OCI-LY7 (cell line): Measurements from ENCODE around the gene TAMALIN. TPM values are rescaled to one million over a fixed set of nuclear protein-coding genes. Genes with fewer than 3 reads are reported as not detected.

Experiments used
- BruUV-seq: library from RNA; stranded (reverse); fragments of 400-500 nt; replicated peaks from 2 replicates; lab custom pipeline; 2021; lab: Mats Ljungman, UMichigan
- CTCF ChIA-PET: fragments of 300-600 bp; sonication (Branson Sonifier 250); formaldehyde crosslinking; loops from one replicate; lab custom pipeline; 2022; ENCODE audit warnings: antibody characterized with exemption; ENCODE audit not compliant: unreplicated experiment; lab: Charles Lee
- POLR2A ChIA-PET: fragments of 300-600 bp; sonication (Branson Sonifier 250); formaldehyde crosslinking; loops from one replicate; lab custom pipeline; 2022; ENCODE audit warnings: antibody characterized with exemption; lab: Charles Lee
- DNase-seq: peaks from one replicate; pipeline ENCODE4 v3.0.0-alpha.2; 2015; ENCODE audit warnings: low spot score
- H2AFZ ChIP-seq: fragments of 200-600 bp; sonication (generic), shearing (Covaris generic); 2 replicates; pipeline ENCODE4 v1.6.1; 2014; ENCODE audit warnings: mild to moderate bottlenecking, antibody characterized with exemption, low read length, moderate library complexity
- H3K27ac ChIP-seq: fragments of 200-600 bp; sonication (generic); 2 replicates; pipeline ENCODE4 v1.5.1; 2014; ENCODE audit warnings: mixed run types, low read depth, mild to moderate bottlenecking, moderate library complexity, low read length, inconsistent platforms; ENCODE audit not compliant: poor library complexity, severe bottlenecking
- H3K36me3 ChIP-seq: fragments of 200-600 bp; sonication (generic); 2 replicates; pipeline ENCODE4 v1.6.1; 2014; ENCODE audit warnings: mild to moderate bottlenecking, antibody characterized with exemption, low read length, moderate library complexity, mixed read lengths; ENCODE audit not compliant: insufficient read depth
- H3K4me1 ChIP-seq: fragments of 200-600 bp; sonication (generic); 2 replicates; pipeline ENCODE4 v1.5.1; 2014; ENCODE audit warnings: mild to moderate bottlenecking, low read length; ENCODE audit not compliant: insufficient read depth, poor library complexity, severe bottlenecking
- H3K4me2 ChIP-seq: fragments of 200-600 bp; sonication (generic); 2 replicates; pipeline ENCODE4 v1.6.1; 2014; ENCODE audit warnings: mild to moderate bottlenecking, low read length
- H3K4me3 ChIP-seq: fragments of 200-600 bp; sonication (generic); 2 replicates; pipeline ENCODE4 v1.5.1; 2014; ENCODE audit warnings: mild to moderate bottlenecking, low read depth, low read length; ENCODE audit not compliant: poor library complexity, severe bottlenecking
- H3K79me2 ChIP-seq: fragments of 200-600 bp; sonication (generic); 2 replicates; pipeline ENCODE4 v1.6.1; 2016; ENCODE audit warnings: low read depth, mild to moderate bottlenecking, low read length, moderate library complexity, mixed read lengths; ENCODE audit not compliant: insufficient read depth
- H3K9me2 ChIP-seq: fragments of 200-600 bp; sonication (generic); 2 replicates; pipeline ENCODE4 v1.6.1; 2016; ENCODE audit warnings: mild to moderate bottlenecking, low read length, mixed read lengths; ENCODE audit not compliant: insufficient read depth
- H3K9me3 ChIP-seq: fragments of 200-600 bp; sonication (generic); 2 replicates; pipeline ENCODE4 v1.6.1; 2014; ENCODE audit warnings: mild to moderate bottlenecking, mixed run types, low read length, mixed read lengths
- H4K20me1 ChIP-seq: fragments of 200-600 bp; sonication (generic); 2 replicates; pipeline ENCODE4 v1.6.1; 2014; ENCODE audit warnings: mild to moderate bottlenecking, antibody characterized with exemption, low read length, moderate library complexity, mixed read lengths; ENCODE audit not compliant: insufficient read depth
- CTCF ChIP-seq: fragments of 200-600 bp; sonication (generic); conservative IDR thresholded peaks from 2 replicates; pipeline ENCODE4 v1.5.1; 2014; ENCODE audit warnings: mild to moderate bottlenecking, antibody characterized with exemption, low read length, moderate library complexity, mixed read lengths
- EZH2phosphoT487 ChIP-seq: fragments of 200-600 bp; sonication (generic); IDR thresholded peaks from 2 replicates; pipeline ENCODE4 v1.6.1; 2018; ENCODE audit warnings: low read depth, borderline replicate concordance, mild to moderate bottlenecking, mixed run types, antibody characterized with exemption, low read length, moderate library complexity, mixed read lengths
- intact Hi-C: fragments of 100-400 bp; cut with micrococcal nuclease; formaldehyde crosslinking; loops from one replicate; pipeline ENCODE4 v1.10.0; 2022; ENCODE audit not compliant: unreplicated experiment
- total RNA-seq, 2 experiments: library from RNA; depleted of rRNA in 1 of 2; stranded (reverse); fragments of >200 nt in 1 of 2; shearing (Covaris generic) in 1 of 2; gene quantifications; 2 replicates each; pipeline ENCODE4 v1.2.3, GENCODE V29; 2014 to 2022

Gene TAMALIN
- total RNA-seq, 2 experiments from 2014 or later = 0.66 to 1.3 TPM

GRCh38 chr12:52010692-52011601 is 4.2 kb downstream of the TAMALIN start:
- ChIA-PET CTCF (interaction anchor here (1.2 kb wide), 1 partner anchor 9 kb away, joined by 7 read pairs; no protein-coding TSS in a partner anchor), POLR2A (no interaction called here)
- DNase-seq = no peak
- H3K4me1 ChIP-seq = peaks cover 18% of the 10 kb centered on the region
- intact Hi-C loops = no loop called here
- H3K27ac ChIP-seq = no peak overlapping the region
- H3K9me2 ChIP-seq = no peaks in the 10 kb centered on the region
- H3K4me2 ChIP-seq = no peak overlapping the region
- H3K9me3 ChIP-seq = no peaks in the 10 kb centered on the region
- BruUV-seq = no TSS peak
- H3K36me3 ChIP-seq = no peaks in the 10 kb centered on the region
- no peak overlapping the region for H3K4me3 ChIP-seq
- no peaks in the 10 kb centered on the region for H3K79me2 ChIP-seq
- no peak for TF ChIP-seq CTCF
- no peak for TF ChIP-seq EZH2phosphoT487
- H4K20me1 ChIP-seq = no peaks in the 10 kb centered on the region
- H2AFZ ChIP-seq = no peak overlapping the region

DNA sequence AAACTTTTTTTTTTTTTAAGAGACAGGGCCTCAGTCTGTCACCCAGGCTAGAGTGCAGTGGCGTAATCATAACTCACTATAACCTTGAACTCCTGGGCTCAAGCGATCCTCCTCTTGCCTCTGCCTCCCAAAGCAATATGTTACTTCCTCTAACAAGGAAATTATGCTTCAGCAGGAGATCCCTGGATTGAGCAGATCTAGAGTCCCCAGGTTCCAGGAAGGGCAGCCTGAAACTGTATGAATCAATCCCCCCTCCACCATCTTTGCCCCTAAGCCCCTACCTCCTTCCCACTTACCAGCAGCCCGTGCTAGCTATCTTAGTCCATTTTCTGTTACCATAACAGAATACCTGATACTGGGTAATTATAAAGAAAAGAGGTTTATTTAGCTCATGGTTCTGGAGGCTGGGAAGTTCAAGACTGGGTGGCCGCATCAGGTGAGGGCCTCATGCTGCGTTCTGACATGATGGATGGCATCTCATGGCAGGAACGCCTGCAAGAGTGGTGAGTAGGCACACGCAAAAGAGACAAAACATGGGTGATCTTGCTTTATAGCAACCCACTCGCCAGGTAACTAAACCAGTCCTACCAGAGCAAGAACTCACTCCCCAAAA is 5.0 kb downstream of the TAMALIN start:
- Histone ChIP-seq H3K9me3 (no peaks in the 10 kb centered on the region), H4K20me1 (no peaks in the 10 kb centered on the region), H2AFZ (no peak overlapping the region), H3K4me1 (peaks cover 11% of the 10 kb centered on the region), H3K36me3 (no peaks in the 10 kb centered on the region), H3K9me2 (no peaks in the 10 kb centered on the region), H3K4me2 (no peak overlapping the region), H3K27ac (no peak overlapping the region), H3K79me2 (no peaks in the 10 kb centered on the region), H3K4me3 (no peak overlapping the region)
- no TSS peak for BruUV-seq
- POLR2A ChIA-PET = interaction anchor here (0.7 kb wide), 1 partner anchor 9 kb away, joined by 3 read pairs; no protein-coding TSS in a partner anchor
- intact Hi-C loops = no loop called here
- CTCF ChIA-PET = no interaction called here
- TF ChIP-seq EZH2phosphoT487 = no peak
- no peak for TF ChIP-seq CTCF
- no peak for DNase-seq
